ENCODE data around the gene PTBP3.

The PTBP3 gene

DNA sequence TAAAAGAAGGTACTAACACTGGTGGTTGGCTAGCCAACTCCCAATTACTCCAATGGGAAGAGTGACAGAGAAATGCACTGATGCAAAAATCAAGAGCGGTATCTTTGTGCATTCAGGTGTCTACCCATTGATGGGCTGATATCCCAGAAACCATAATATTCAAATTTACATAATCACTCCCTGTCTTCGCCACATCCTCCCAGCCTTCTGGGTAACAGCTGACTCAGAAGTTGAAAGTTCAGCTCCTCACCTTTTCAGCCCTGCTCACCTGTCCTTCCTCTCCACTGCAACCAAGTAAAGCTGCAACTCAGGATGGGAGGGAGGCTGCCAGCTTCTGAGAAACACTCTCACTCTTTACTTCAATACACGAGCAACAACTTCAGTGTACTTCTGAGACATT, 165.2 kb downstream of the PTBP3 start:
- DNase-seq (ENCODE audit: low read depth), result no peak
